NCI-H2196 (cell line): ENCODE measurements around the gene PROCA1.

Experiments
- DNase-seq: peaks from one replicate; lab custom pipeline; 2025; ENCODE audit not compliant: unreplicated experiment; lab: John Stamatoyannopoulos, UW

The PROCA1 gene

GRCh38 chr17:28711723-28712031 lies at the start of gene PROCA1:
Gene PROCA1, minus strand, starts transcription at chr17:28711888. Its CDS starts 228 bp downstream, at chr17:28711660.
- no peak for DNase-seq

GRCh38 chr17:28760601-28761562 lies 49.2 kb upstream of the PROCA1 start:
- peak; percentile 62 for DNase-seq

GRCh38 chr17:28759256-28759865 lies 47.7 kb upstream of the PROCA1 start:
- DNase-seq = no peak

- DNase-seq = no peak
Measured at GRCh38 chr17:28758411-28759121, 46.9 kb upstream of the PROCA1 start.

- DNase-seq = no peak
Measured at GRCh38 chr17:28756049-28756804, 44.5 kb upstream of the PROCA1 start.

- no peak for DNase-seq
Measured at GRCh38 chr17:28755486-28755885, 43.8 kb upstream of the PROCA1 start.

- DNase-seq = no peak
Measured at GRCh38 chr17:28751600-28752366, 40.1 kb upstream of the PROCA1 start.

GRCh38 chr17:28750178-28751047 lies 38.7 kb upstream of the PROCA1 start:
- peak; percentile 77 for DNase-seq

GRCh38 chr17:28749516-28750177 lies 38.0 kb upstream of the PROCA1 start:
- no peak for DNase-seq

- no peak for DNase-seq
Measured at GRCh38 chr17:28748852-28749515, 37.3 kb upstream of the PROCA1 start.

- no peak for DNase-seq
Measured at GRCh38 chr17:28747801-28748750, 36.4 kb upstream of the PROCA1 start.

GRCh38 chr17:28747051-28747691 lies 35.5 kb upstream of the PROCA1 start:
- peak; percentile 85 for DNase-seq

GRCh38 chr17:28746611-28747050 lies 34.9 kb upstream of the PROCA1 start:
- peak; percentile 76 for DNase-seq

- DNase-seq = no peak
Measured at GRCh38 chr17:28745786-28746411, 34.2 kb upstream of the PROCA1 start.

GRCh38 chr17:28744972-28745785 lies 33.5 kb upstream of the PROCA1 start:
- DNase-seq = no peak
